Stimulated activated CD8-positive, alpha-beta memory T cell treated with anti-CD3 and anti-CD28 coated beads, Interleukin-4, amount 100 ng/mL, for 4 hours (primary cell): Measurements from ENCODE around the gene AASDHPPT.
A peak's percentile ranks its signal among the peaks of the same experiment; 100 is the strongest.
"Not testable (repeated sequence)": the region's sequence is repeated elsewhere in the genome, so short reads cannot be mapped to it uniquely, and the experiment has no call there.

Experiments
- DNase-seq, 2 donors: peaks; one replicate each; pipeline ENCODE4 v3.0.0-alpha.2; 2020; ENCODE audit warnings: low read depth in 2 of 2, low spot score in 1 of 2

Gene AASDHPPT

GRCh38 chr11:106077609-106078455 lies at the start of gene AASDHPPT:
Gene AASDHPPT (plus strand): TSS chr11:106077662. CDS start chr11:106077711, 49 bp downstream.
- DNase-seq = no peak

GRCh38 chr11:106030609-106031008 lies 46.9 kb upstream of the AASDHPPT start:
- DNase-seq = no peak

- no peak for DNase-seq
Measured at GRCh38 chr11:106031202-106031810, 46.2 kb upstream of the AASDHPPT start.

GRCh38 chr11:106031936-106032335 lies 45.5 kb upstream of the AASDHPPT start:
- DNase-seq = no peak

- DNase-seq = no peak
Measured at GRCh38 chr11:106032861-106033260, 44.6 kb upstream of the AASDHPPT start.

- no peak for DNase-seq
Measured at GRCh38 chr11:106043540-106043939, 33.9 kb upstream of the AASDHPPT start.

GRCh38 chr11:106047631-106048030 lies 29.8 kb upstream of the AASDHPPT start:
- no peak for DNase-seq

GRCh38 chr11:106049727-106050476 lies 27.6 kb upstream of the AASDHPPT start:
- DNase-seq = no peak

GRCh38 chr11:106051103-106051502 lies 26.4 kb upstream of the AASDHPPT start:
- no peak for DNase-seq

- DNase-seq = not testable (repeated sequence)
Measured at GRCh38 chr11:106058377-106058776, 19.1 kb upstream of the AASDHPPT start.

GRCh38 chr11:106059617-106060016 lies 17.8 kb upstream of the AASDHPPT start:
- no peak for DNase-seq

- no peak for DNase-seq
Measured at GRCh38 chr11:106061249-106061784, 16.1 kb upstream of the AASDHPPT start.

- DNase-seq = no peak
Measured at GRCh38 chr11:106061954-106062949, 15.2 kb upstream of the AASDHPPT start.

- no peak for DNase-seq
Measured at GRCh38 chr11:106063009-106063408, 14.5 kb upstream of the AASDHPPT start.

GRCh38 chr11:106070606-106071005 lies 6.9 kb upstream of the AASDHPPT start:
- no peak for DNase-seq

GRCh38 chr11:106072804-106073203 lies 4.7 kb upstream of the AASDHPPT start:
- no peak for DNase-seq

- no peak for DNase-seq
Measured at GRCh38 chr11:106076171-106076918, 1.1 kb upstream of the AASDHPPT start.

GRCh38 chr11:106076919-106077608 lies 398 bp upstream of the AASDHPPT start, which contains the start of gene KBTBD3:
Gene KBTBD3 (minus strand): TSS chr11:106077347. CDS start chr11:106059097, 18,250 bp downstream.
- DNase-seq = peak; percentile 92 to 97

GRCh38 chr11:106082096-106082495 lies 4.6 kb downstream of the AASDHPPT start:
- no peak for DNase-seq
